ENCODE results near the gene DSCAML1.

DNA sequence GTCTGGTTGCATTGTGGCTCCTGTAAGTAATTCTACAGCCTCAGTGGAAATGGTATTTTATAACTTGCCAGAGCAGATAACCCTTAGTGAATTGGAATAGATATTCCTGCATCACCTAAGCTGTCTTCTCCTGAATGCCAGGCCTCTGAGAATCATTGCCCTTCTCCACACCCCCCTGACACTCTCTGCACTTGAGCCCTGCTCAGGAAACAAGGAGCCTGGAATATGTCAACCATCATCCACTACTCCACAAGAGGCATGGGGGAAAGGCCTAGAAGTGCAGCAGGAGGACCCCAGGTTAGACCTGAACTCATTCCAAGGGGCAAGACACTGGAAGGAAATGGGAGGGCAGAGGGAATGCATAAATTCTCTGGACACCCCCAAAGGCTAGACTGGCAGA, 72.4 kb downstream of the DSCAML1 start:
- TF ChIP-seq, protein P1, sequence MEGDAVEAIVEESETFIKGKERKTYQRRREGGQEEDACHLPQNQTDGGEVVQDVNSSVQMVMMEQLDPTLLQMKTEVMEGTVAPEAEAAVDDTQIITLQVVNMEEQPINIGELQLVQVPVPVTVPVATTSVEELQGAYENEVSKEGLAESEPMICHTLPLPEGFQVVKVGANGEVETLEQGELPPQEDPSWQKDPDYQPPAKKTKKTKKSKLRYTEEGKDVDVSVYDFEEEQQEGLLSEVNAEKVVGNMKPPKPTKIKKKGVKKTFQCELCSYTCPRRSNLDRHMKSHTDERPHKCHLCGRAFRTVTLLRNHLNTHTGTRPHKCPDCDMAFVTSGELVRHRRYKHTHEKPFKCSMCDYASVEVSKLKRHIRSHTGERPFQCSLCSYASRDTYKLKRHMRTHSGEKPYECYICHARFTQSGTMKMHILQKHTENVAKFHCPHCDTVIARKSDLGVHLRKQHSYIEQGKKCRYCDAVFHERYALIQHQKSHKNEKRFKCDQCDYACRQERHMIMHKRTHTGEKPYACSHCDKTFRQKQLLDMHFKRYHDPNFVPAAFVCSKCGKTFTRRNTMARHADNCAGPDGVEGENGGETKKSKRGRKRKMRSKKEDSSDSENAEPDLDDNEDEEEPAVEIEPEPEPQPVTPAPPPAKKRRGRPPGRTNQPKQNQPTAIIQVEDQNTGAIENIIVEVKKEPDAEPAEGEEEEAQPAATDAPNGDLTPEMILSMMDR (conservative IDR thresholded peaks at IDR 0.05; ENCODE audit: low read length): no peak
- TF ChIP-seq EZH2phosphoT487 (IDR thresholded peaks at IDR 0.05; ENCODE audit: borderline replicate concordance, low read depth, low read length): no peak

Data from OCI-LY7 (cell line).